DND-41 (cell line): Measurements from ENCODE around the gene RAB28.

Experiments
- ATAC-seq: fragments of 200-7000 bp; cut with Tn5 transposase; 3 replicates; pipeline ENCODE4 v1.9.1; 2021; ENCODE audit warnings: low read depth; ENCODE audit not compliant: insufficient read depth
- DNase-seq: peaks from one replicate; pipeline ENCODE4 v3.0.0-alpha.2; 2020
- H2AFZ ChIP-seq: 2 replicates; pipeline ENCODE4 v1.6.0; 2012; ENCODE audit warnings: low read depth, low read length
- H3K27ac ChIP-seq: 2 replicates; pipeline ENCODE4 v1.5.1; 2012; ENCODE audit warnings: low read length, inconsistent platforms
- H3K27me3 ChIP-seq: fragments of 200-600 bp; sonication (generic); 2 replicates; pipeline ENCODE4 v1.6.0; 2012; ENCODE audit warnings: low read length, mild to moderate bottlenecking, inconsistent platforms; ENCODE audit not compliant: insufficient read depth, poor library complexity
- H3K36me3 ChIP-seq: 2 replicates; pipeline ENCODE4 v1.5.1; 2012; ENCODE audit warnings: low read length, inconsistent platforms; ENCODE audit not compliant: insufficient read depth
- H3K4me1 ChIP-seq: 2 replicates; pipeline ENCODE4 v1.5.1; 2012; ENCODE audit warnings: mild to moderate bottlenecking, low read length; ENCODE audit not compliant: insufficient read depth
- H3K4me2 ChIP-seq: 2 replicates; pipeline ENCODE4 v1.6.0; 2012; ENCODE audit warnings: mild to moderate bottlenecking, moderate library complexity, low read length, inconsistent platforms; ENCODE audit not compliant: insufficient read depth
- H3K4me3 ChIP-seq, 2 experiments: fragments of 200-600 bp in 1 of 2; shearing (Covaris generic) in 1 of 2; 2 replicates each; pipeline ENCODE4 v1.5.1; 2012 to 2016; ENCODE audit warnings: inconsistent platforms in 2 of 2, low read length in 2 of 2, mild to moderate bottlenecking in 2 of 2, low read depth in 1 of 2, moderate library complexity in 1 of 2
- H3K79me2 ChIP-seq: 2 replicates; pipeline ENCODE4 v1.6.0; 2012; ENCODE audit warnings: low read length, inconsistent platforms; ENCODE audit not compliant: insufficient read depth
- H3K9ac ChIP-seq: 2 replicates; pipeline ENCODE4 v1.6.0; 2012; ENCODE audit warnings: low read depth, mild to moderate bottlenecking, inconsistent platforms, low read length, moderate library complexity
- H3K9me3 ChIP-seq: 2 replicates; pipeline ENCODE4 v1.5.1; 2012; ENCODE audit warnings: low read length, moderate library complexity, mild to moderate bottlenecking, inconsistent platforms; ENCODE audit not compliant: insufficient read depth, severe bottlenecking
- H4K20me1 ChIP-seq: 2 replicates; pipeline ENCODE4 v1.6.0; 2012; ENCODE audit warnings: low read length; ENCODE audit not compliant: insufficient read depth
- CTCF ChIP-seq: IDR thresholded peaks from 2 replicates; pipeline ENCODE4 v1.5.1; 2012; ENCODE audit warnings: borderline replicate concordance, low read length, moderate library complexity, mild to moderate bottlenecking; ENCODE audit not compliant: poor library complexity, severe bottlenecking; ENCODE audit errors: extremely low read depth
- EZH2 ChIP-seq: IDR thresholded peaks from 3 replicates; pipeline ENCODE4 v1.6.1; 2012; ENCODE audit warnings: borderline replicate concordance, low read depth, mild to moderate bottlenecking, moderate library complexity, low read length, inconsistent platforms; ENCODE audit not compliant: severe bottlenecking

Gene RAB28

GRCh38 chr4:13515268-13515667 is 31.1 kb upstream of the RAB28 start:
- Histone ChIP-seq H3K4me3 (no peak overlapping the region), H3K9ac (no peak overlapping the region), H3K27me3 (no peaks in the 10 kb centered on the region), H3K4me1 (no peaks in the 10 kb centered on the region), H3K36me3 (no peaks in the 10 kb centered on the region), H4K20me1 (no peaks in the 10 kb centered on the region), H3K9me3 (no peaks in the 10 kb centered on the region), H3K27ac (no peak overlapping the region), H3K4me2 (no peak overlapping the region), H2AFZ (no peak overlapping the region), H3K79me2 (no peaks in the 10 kb centered on the region)
- TF ChIP-seq CTCF (no peak), EZH2 (no peak)
- no peak for ATAC-seq
- no peak for DNase-seq

- Histone ChIP-seq H4K20me1 (no peaks in the 10 kb centered on the region), H3K79me2 (no peaks in the 10 kb centered on the region), H3K36me3 (no peaks in the 10 kb centered on the region), H2AFZ (no peak overlapping the region), H3K9me3 (no peaks in the 10 kb centered on the region), H3K27ac (no peak overlapping the region), H3K27me3 (no peaks in the 10 kb centered on the region), H3K4me1 (no peaks in the 10 kb centered on the region), H3K4me2 (no peak overlapping the region), H3K4me3 (no peak overlapping the region), H3K9ac (no peak overlapping the region)
- ATAC-seq: no peak
- TF ChIP-seq CTCF (no peak), EZH2 (no peak)
- DNase-seq: no peak
Observed at GRCh38 chr4:13514722-13515121, 30.6 kb upstream of the RAB28 start.

GRCh38 chr4:13511101-13511500 is 27.0 kb upstream of the RAB28 start:
- no peak overlapping the region for H3K4me2 ChIP-seq
- DNase-seq: no peak
- no peaks in the 10 kb centered on the region for H3K9me3 ChIP-seq
- TF ChIP-seq CTCF (no peak), EZH2 (no peak)
- ATAC-seq: no peak
- no peak overlapping the region for H2AFZ ChIP-seq
- H3K36me3 ChIP-seq: no peaks in the 10 kb centered on the region
- no peak overlapping the region for H3K27ac ChIP-seq
- no peaks in the 10 kb centered on the region for H3K79me2 ChIP-seq
- H3K4me1 ChIP-seq: no peaks in the 10 kb centered on the region
- no peak overlapping the region for H3K4me3 ChIP-seq
- H4K20me1 ChIP-seq: no peaks in the 10 kb centered on the region
- no peak overlapping the region for H3K9ac ChIP-seq
- no peaks in the 10 kb centered on the region for H3K27me3 ChIP-seq

- ATAC-seq (no peak), DNase-seq (no peak)
- Histone ChIP-seq H3K27me3 (no peaks in the 10 kb centered on the region), H3K4me3 (no peak overlapping the region), H3K27ac (no peak overlapping the region), H3K4me1 (no peaks in the 10 kb centered on the region), H3K9me3 (no peaks in the 10 kb centered on the region), H3K79me2 (no peaks in the 10 kb centered on the region), H4K20me1 (no peaks in the 10 kb centered on the region), H3K9ac (no peak overlapping the region), H3K36me3 (no peaks in the 10 kb centered on the region), H2AFZ (no peak overlapping the region), H3K4me2 (no peak overlapping the region)
- no peak for TF ChIP-seq EZH2
- TF ChIP-seq CTCF: no peak
Observed at GRCh38 chr4:13509442-13509841, 25.3 kb upstream of the RAB28 start.
